Left lung (tissue), 10 donors: ENCODE data around the gene SLX4IP. TPM values are rescaled to one million over a fixed set of nuclear protein-coding genes. Genes with fewer than 3 reads are reported as not detected.

Source experiments
- ATAC-seq: fragments of 200-7000 bp; cut with Tn5 transposase; one replicate; pipeline ENCODE4 v1.9.1; 2020; ENCODE audit warnings: moderate library complexity
- DNase-seq, 4 donors: peaks; one replicate each; pipeline ENCODE4 v3.0.0-alpha.2; 2013 to 2020
- H3K27ac ChIP-seq, 2 donors: fragments of 200-600 bp; sonication (generic) in 1 of 2; one replicate each; pipeline versions ENCODE4 v1.5.0 to v1.8.0; 2020 to 2021
- H3K27me3 ChIP-seq, 2 donors: fragments of 200-600 bp; sonication (generic) in 1 of 2; one replicate each; pipeline versions ENCODE4 v1.5.0 to v1.8.0; 2020 to 2021
- H3K36me3 ChIP-seq, 2 donors: fragments of 200-600 bp; sonication (generic) in 1 of 2; one replicate each; pipeline versions ENCODE4 v1.5.0 to v1.8.0; 2020 to 2021
- H3K4me1 ChIP-seq, 2 donors: fragments of 200-600 bp; one replicate each; pipeline ENCODE4 v1.8.0; 2021
- H3K4me3 ChIP-seq, 2 donors: fragments of 200-600 bp; sonication (generic) in 1 of 2; one replicate each; pipeline versions ENCODE4 v1.5.0 to v1.8.0; 2020 to 2021; ENCODE audit warnings: mild to moderate bottlenecking in 1 of 2
- H3K9me3 ChIP-seq, 2 donors: fragments of 200-600 bp; sonication (generic) in 1 of 2; one replicate each; pipeline versions ENCODE4 v1.5.0 to v1.8.0; 2020 to 2021
- CTCF ChIP-seq, 2 donors: fragments of 200-600 bp; sonication (generic) in 1 of 2; IDR thresholded peaks; one replicate each; pipeline versions ENCODE4 v1.5.0 to v1.8.0; 2021; ENCODE audit warnings: antibody characterized with exemption in 2 of 2
- intact Hi-C, 2 donors: fragments of 100-400 bp; cut with DNase I; formaldehyde crosslinking; loops; one replicate each; pipeline versions ENCODE4 v1.11.2 to v1.14.2; 2022
- polyA plus RNA-seq, 6 donors: library from polyadenylated mRNA; unstranded; fragments of 120-200 nt; gene quantifications; one replicate each; pipeline ENCODE4 v1.2.1, GENCODE V29; 2013; ENCODE audit not compliant: insufficient read length in 6 of 6
- total RNA-seq, 2 donors: library from RNA; stranded (reverse); fragmentation: NEBNext Ultra II Directional; extraction: Animal tissue kit (Norgen Biotek cat#: 25700); gene quantifications; one replicate each; pipeline ENCODE4 v1.2.1, GENCODE V29; 2021
- donor health status: DM: no; HTN: yes; CAD: no.
- donor health status: DM: no; HTN: no; CAD: no.

SLX4IP gene
- total and polyA plus RNA-seq, 8 donors, result 6.0 to 12.3 (median 10.3) TPM

GRCh38 chr20:10562899-10563298 lies 127.8 kb downstream of the SLX4IP start:
- no peaks in the 10 kb centered on the region for H3K36me3 ChIP-seq
- peaks cover 8 to 11% of the 10 kb centered on the region in 2 donors for H3K4me1 ChIP-seq
- DNase-seq (no peak), ATAC-seq (no peak)
- TF ChIP-seq CTCF (IDR thresholded peaks at IDR 0.05), result no peak
- no peak overlapping the region for H3K4me3 ChIP-seq
- intact Hi-C loops, result no loop called here
- H3K27me3 ChIP-seq, result no peaks in the 10 kb centered on the region
- H3K9me3 ChIP-seq, result no peaks in the 10 kb centered on the region
- no peak overlapping the region for H3K27ac ChIP-seq

GRCh38 chr20:10563935-10564492 lies 128.9 kb downstream of the SLX4IP start:
- no peaks in the 10 kb centered on the region for H3K36me3 ChIP-seq
- no peak for ATAC-seq
- peaks cover 8 to 11% of the 10 kb centered on the region in 2 donors for H3K4me1 ChIP-seq
- H3K4me3 ChIP-seq, result no peak overlapping the region
- TF ChIP-seq CTCF (IDR thresholded peaks at IDR 0.05), result no peak
- intact Hi-C loops, result no loop called here
- H3K27me3 ChIP-seq, result no peaks in the 10 kb centered on the region
- no peak overlapping the region for H3K27ac ChIP-seq
- H3K9me3 ChIP-seq, result no peaks in the 10 kb centered on the region
- no peak for DNase-seq

GRCh38 chr20:10565191-10565921 lies 130.3 kb downstream of the SLX4IP start:
- Histone ChIP-seq H3K36me3 (no peaks in the 10 kb centered on the region), H3K27me3 (no peaks in the 10 kb centered on the region), H3K4me3 (no peak overlapping the region), H3K4me1 (peaks cover 8 to 11% of the 10 kb centered on the region in 2 donors), H3K9me3 (no peaks in the 10 kb centered on the region), H3K27ac (peak overlapping the region; percentile 30 to 69)
- ATAC-seq, result peak; percentile 79
- DNase-seq, result peak in 3 of 4 donors; percentile 35 to 68 (median 43)
- intact Hi-C loops, result no loop called here
- TF ChIP-seq CTCF (IDR thresholded peaks at IDR 0.05), result no peak

GRCh38 chr20:10565922-10566897 lies 131.1 kb downstream of the SLX4IP start:
- H3K4me1 ChIP-seq, result peaks cover 8 to 11% of the 10 kb centered on the region in 2 donors
- intact Hi-C loops, result no loop called here
- no peak overlapping the region for H3K4me3 ChIP-seq
- DNase-seq, result no peak
- no peak for TF ChIP-seq CTCF (IDR thresholded peaks at IDR 0.05)
- H3K9me3 ChIP-seq, result no peaks in the 10 kb centered on the region
- H3K36me3 ChIP-seq, result no peaks in the 10 kb centered on the region
- H3K27ac ChIP-seq, result peak overlapping the region in 1 of 2 donors; percentile 69
- ATAC-seq, result no peak
- no peaks in the 10 kb centered on the region for H3K27me3 ChIP-seq
